HCT116 (cell line): ENCODE measurements around the gene AGBL1.

Source experiments
- CTCF ChIP-seq, 3 experiments: fragments of 200-600 bp in 1 of 3; sonication (generic) in 1 of 3; IDR thresholded peaks in 2 of 3; conservative IDR thresholded peaks in 1 of 3; 2 replicates each; pipeline ENCODE4 v1.5.1; 2012 to 2017; ENCODE audit warnings: low read depth in 2 of 3, low read length in 2 of 3, antibody characterized with exemption in 1 of 3, borderline replicate concordance in 1 of 3, control low read depth in 1 of 3, mild to moderate bottlenecking in 1 of 3, mixed read lengths in 1 of 3, mixed run types in 1 of 3, moderate library complexity in 1 of 3; ENCODE audit not compliant: insufficient read depth in 1 of 3
- EGR1 ChIP-seq: IDR thresholded peaks from 2 replicates; pipeline ENCODE4 v1.6.1; 2012; ENCODE audit warnings: low read depth
- POLR2A ChIP-seq: IDR thresholded peaks from 2 replicates; pipeline ENCODE4 v1.7.0; 2011; ENCODE audit warnings: borderline replicate concordance; ENCODE audit not compliant: insufficient read depth, insufficient read length; ENCODE audit errors: extremely low read depth
- YY1 ChIP-seq: IDR thresholded peaks from 2 replicates; pipeline ENCODE4 v1.6.1; 2011; ENCODE audit warnings: low read length, low read depth, moderate library complexity, mild to moderate bottlenecking; ENCODE audit not compliant: insufficient replicate concordance; ENCODE audit errors: extremely low read depth

DNA sequence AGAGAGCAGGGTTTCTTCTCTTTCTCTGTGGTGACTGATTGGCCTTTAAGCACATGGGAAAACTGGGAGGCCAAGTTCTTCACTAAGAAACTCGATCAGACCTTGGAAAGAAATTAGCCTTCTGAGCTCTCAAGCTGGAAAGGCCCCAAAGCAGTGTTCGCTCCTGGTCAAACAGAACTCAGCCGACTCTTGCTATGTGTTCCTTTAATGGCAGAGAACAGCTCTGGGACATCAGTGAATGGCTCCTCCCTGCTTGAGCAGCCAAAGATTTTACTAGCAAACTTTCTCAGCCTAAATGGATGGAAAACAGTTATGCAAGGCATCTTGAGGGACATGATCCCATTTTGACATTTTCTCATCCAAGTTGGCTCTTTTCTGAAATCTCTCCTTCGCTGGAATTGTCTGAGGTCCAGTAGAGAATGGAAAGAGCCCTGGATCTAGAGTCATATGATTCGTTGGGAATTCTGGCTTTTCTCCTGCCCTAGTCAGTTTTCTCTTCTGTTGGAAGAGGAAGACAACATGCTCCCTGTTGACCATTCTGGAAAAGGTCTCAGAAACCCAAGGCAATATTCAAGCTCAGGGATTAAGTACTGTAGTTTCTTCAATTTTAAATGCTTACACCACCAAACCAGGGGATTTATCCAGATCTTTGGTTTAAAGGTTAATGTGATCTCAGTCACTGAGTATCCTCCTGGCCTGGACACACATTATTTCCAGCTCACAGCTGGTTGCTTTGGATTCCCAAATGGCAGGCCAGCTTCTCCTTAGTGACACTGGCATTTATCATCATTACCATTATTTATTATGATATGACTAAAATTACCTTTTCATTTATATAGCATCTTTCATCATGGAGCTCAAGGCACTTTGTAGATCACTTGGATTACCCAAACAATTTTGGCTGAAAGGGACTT is 319.6 kb downstream of the AGBL1 start:
- TF ChIP-seq CTCF (IDR thresholded peaks at IDR 0.05 in 2 of 3, conservative IDR thresholded peaks at IDR 0.05 in 1 of 3; ENCODE audit: borderline replicate concordance in 1 of 3, insufficient read depth in 1 of 3, low read depth in 2 of 3, low read length in 2 of 3) = no peak
- no peak for TF ChIP-seq YY1
- TF ChIP-seq EGR1 = no peak
- no peak for TF ChIP-seq POLR2A
